Measurements from ENCODE around the gene MLLT10.

DNA sequence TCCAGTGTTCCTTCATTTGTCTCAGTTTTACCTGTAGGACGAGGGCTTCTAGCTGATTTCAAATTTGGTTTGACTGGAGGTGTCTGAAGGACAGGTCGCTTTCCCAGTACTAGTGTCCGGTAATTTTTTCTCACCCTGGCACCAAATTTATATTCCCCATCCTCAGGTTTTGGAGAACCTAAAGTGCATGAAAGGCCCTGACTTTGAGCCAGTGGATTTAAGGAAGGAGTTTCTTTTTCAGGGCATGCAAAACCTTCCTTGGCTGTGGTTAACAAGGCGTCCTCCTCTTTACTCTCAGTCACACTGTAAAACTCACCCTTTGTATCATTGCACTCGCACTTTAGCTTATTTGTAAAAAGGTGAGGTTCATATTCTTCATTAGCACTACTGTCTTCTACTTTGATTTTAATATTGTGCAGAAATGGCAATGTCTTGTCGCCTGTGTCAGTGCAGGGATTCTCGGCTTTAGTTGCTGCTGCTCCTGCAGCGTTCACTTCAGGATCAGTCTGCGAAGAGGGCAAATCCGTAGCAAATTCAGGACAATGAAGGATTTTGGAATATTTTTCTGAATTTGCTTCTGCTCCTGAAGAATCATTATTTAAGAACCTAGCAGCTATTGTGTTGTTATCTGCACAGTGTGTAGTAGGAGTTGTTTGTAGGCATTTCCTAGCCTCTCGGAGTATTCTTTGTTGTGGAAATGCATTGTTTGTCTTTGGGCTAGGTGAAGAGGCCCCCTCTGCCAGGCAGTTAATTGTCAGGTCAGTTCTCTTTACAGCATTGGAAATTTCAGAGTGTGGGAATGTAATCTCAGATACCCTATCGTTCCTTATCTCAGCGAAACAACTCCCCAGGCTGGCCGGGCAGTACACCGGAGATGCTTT lies 18.4 kb upstream of the MLLT10 start:
- peak; percentile 67 for TF ChIP-seq EZH2 (IDR thresholded peaks at IDR 0.05; ENCODE audit: borderline replicate concordance)
- TF ChIP-seq, protein P1, sequence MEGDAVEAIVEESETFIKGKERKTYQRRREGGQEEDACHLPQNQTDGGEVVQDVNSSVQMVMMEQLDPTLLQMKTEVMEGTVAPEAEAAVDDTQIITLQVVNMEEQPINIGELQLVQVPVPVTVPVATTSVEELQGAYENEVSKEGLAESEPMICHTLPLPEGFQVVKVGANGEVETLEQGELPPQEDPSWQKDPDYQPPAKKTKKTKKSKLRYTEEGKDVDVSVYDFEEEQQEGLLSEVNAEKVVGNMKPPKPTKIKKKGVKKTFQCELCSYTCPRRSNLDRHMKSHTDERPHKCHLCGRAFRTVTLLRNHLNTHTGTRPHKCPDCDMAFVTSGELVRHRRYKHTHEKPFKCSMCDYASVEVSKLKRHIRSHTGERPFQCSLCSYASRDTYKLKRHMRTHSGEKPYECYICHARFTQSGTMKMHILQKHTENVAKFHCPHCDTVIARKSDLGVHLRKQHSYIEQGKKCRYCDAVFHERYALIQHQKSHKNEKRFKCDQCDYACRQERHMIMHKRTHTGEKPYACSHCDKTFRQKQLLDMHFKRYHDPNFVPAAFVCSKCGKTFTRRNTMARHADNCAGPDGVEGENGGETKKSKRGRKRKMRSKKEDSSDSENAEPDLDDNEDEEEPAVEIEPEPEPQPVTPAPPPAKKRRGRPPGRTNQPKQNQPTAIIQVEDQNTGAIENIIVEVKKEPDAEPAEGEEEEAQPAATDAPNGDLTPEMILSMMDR (IDR thresholded peaks at IDR 0.05; ENCODE audit: poor library complexity) = no peak
- no peak for TF ChIP-seq EZH2phosphoT487 (IDR thresholded peaks at IDR 0.05; ENCODE audit: low read depth, severe bottlenecking, unreplicated experiment)

Data from hepatocyte (in vitro differentiated cells).